ENCODE results near the gene EPHB1.
"Not testable (repeated sequence)": the region's sequence is repeated elsewhere in the genome, so short reads cannot be mapped to it uniquely, and the experiment has no call there.

EPHB1 gene

DNA sequence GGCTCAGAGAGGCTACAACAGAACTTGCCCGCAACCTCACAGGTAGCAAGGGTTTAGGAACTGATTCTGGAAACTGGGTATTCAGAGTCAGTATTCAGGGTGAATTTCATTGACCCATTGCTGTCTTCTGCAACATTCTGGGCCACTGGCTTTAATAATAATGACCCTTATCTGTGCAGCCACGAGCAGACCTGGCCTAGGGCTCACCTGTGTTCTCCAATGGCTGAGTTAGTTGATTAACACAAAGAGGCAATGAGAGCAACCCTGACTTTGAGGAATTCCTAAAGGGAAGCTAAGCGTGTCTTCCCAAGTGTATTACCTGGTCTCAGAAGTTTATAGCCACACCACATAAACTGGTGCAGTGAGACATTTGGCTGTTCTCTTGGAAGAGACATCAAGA lies 289.9 kb downstream of the EPHB1 start:
- no peak for DNase-seq (ENCODE audit: low read depth)

DNA sequence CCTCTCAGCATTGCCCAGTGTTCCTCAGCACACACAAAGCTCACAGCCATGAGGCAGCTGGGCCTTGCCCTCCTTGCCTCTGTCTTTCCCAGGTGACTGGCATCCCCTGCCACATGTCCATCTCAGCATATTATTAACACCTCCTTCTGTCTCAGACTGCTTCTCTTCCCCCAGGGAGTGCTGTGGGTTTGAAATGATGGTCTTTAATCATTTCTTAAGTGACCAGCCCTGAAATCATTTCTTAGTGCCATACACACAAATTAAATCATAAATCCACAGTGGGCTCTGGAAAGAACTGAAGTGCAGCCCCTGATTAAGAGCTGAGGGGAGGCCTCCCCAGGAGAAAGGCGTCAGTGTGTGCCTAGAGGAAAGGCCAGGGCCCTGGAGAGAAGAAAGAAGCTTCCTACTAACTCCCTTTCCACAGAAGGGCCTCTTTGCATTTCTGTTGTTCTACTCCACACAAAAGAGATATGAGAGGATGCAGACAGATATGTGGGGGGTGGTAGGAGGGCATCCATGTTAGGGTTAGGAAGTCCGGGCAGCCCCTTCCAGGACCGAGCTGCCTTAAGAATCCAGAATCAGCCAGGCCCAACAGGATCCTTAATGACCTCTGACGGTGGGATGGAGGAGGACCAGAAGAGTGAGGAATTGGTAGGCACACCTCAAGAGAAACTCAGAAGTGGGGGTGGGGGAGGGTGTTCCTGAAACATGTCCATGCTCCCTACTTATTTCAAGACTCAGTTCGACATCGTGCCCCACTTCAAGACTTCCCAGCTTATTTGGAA lies 290.8 kb downstream of the EPHB1 start:
- no peak for DNase-seq (ENCODE audit: low read depth)

DNA sequence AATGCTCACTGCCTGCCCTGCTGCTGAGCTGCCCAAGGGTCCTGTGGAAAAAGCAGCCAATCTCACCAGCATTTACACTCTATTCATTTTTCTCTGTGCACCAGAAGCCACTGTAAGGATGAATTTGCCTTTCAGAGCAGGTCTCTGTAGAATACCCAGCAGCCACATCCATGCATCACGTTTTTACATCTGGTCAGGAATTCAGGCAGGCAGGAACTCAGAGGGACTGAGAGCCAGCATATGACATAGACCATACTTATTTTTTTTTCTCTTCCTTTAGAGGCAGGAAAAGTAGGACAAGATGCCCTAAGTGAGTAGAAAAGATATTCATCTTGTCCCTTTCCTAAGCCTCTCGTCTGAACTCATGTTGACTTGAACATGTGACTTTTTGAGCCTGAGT lies 292.7 kb downstream of the EPHB1 start:
- DNase-seq (ENCODE audit: low read depth) = no peak

DNA sequence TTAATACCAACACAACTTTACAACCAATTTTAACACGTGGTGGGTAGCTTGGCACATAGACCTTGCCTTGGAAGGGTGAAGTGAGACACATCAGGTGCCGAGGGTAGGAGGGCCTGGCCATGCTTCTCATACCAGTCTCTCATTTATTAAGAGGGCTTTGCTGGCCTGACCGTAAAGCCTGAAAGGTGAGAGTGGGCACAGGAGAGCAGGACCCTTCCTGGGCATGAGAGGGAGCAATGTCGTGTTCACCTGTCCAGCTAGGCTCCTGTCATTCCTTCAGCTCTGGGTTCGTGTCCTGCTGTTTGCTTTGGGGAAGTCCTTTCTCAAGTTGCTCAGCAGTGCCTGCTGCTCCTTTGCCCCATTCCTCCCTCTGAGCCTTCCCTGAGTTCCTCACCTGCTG lies 294.4 kb downstream of the EPHB1 start:
- DNase-seq (ENCODE audit: low read depth) = no peak

DNA sequence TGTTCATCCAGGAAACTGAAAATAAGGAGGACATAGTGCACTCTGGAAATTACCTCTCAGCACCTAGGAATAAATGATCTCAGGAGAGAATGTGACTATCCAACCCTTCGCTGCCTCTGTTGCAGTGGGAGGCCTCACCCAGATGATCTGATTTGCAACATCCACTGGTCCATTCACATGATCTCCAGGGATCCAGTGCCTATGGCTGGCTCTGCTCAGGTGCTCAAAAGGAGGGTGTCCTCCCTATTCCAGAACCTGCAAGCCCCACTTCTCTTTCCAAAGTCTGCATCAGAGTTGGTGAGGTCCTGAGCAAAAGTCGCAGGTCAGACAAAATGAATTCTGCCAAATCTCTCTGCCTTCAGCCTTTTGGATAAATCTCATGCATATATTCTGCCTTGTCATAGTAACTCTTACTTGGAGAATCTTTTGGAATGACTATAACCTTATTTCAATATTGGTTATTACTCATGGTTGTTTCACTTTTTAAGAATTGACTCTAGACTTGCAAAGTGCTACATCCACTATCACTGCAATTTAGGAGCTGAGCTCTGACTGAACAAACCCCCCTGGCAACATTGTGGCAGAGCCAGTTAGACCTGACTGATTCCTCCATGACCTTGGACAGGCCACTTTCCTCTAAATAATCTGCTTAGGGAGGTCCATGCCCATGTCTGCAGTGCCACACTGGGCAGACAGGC lies 295.1 kb downstream of the EPHB1 start:
- no peak for DNase-seq (ENCODE audit: low read depth)

DNA sequence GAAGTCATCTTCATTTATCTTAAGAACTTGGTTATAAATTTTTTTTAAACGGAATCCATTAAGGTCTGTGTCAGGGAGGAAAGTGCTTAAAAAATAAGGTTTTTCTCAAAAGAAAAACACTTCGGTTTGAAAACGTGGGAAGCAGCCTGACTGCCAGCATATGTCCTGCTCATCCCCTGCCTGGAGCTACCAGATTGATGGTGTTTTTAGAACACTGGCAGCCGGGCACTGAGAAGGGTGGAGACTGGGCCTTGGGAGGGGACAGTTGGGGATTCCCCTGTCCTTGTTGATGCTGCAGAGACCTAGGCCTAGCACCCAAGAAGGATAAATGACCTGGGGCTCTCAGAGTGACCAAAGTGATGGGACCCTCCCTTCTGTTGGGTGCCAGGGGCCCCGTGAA lies 296.9 kb downstream of the EPHB1 start:
- no peak for DNase-seq (ENCODE audit: low read depth)

DNA sequence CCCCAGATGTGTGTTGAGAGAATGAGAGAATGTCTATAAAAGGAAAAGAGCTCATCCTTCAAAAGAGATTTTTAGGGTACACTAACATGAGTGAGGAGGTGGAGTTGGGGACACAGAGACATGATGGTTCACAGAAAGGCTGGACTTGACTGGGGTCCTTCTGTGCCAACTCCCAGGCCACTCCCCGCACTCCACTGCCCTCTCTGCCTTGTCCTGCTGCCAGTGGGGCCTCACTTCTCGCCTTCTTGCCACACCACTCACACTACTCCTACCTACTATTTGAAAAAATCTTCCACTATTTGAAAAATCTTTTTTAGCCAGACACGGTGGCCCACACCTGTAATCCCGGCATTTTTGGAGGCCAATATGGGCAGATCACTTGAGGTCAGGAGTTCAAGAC lies 298.1 kb downstream of the EPHB1 start:
- DNase-seq (ENCODE audit: low read depth) = no peak

DNA sequence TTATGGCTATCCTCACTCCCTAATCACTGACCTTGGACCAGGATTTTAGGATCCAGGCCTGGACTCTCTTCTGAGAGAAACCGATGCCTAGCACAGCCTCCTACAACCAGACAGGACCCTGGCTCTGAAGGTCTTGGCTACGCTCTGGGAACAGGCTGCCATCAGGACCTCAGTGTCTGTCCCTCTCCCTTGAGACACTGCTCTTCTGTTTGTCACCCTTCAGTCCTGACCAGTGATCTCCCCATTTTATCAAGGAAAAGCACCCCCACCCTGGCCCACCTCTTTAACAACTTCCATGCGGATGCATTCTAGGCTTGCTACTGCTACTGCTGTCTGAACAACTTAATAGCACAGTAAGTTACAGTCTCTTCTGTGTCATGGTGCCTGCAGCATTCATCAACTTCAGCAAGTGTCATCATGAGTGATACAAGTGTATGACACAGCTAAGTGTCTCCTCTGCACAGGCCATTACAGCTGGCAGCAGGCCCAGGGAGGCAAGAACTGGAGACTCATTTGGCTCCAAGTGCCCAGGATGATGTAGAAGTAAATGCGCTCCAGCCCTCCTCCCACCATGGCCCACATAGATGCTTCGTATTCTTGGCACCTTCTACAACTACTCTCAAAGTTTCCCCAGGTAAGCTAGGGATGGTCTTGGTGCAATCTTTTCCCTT lies 302.4 kb downstream of the EPHB1 start:
- DNase-seq (ENCODE audit: low read depth) = no peak

DNA sequence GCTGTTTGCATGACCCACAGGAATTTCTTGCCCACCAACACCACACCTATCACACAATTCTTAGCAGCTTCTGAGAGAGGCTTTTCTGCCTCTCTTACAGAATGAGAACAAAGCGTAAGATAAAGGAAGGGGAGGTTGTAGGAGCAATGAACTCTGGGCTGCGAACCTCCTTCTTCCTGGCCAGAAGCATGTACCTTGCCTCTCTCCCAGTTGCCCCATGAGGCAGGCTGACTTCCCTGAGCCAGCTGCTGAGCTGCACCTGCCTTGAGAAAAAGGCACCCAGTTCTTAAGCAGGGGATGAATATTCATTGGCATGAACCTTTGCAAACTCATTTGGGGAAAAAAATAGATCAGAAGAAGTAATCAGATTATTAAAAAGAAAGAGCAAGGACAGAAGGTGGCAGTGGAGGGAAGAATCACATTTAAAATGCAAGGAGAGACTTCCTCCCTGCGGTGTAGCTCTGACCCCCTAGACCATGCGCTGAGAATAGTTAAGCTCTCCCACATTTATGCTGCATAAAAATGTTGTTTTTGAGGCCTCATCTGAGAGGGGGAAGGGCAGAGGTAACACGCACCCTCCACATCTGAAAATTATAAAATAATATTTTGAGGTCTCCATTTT lies 304.8 kb downstream of the EPHB1 start:
- DNase-seq (ENCODE audit: low read depth) = no peak

DNA sequence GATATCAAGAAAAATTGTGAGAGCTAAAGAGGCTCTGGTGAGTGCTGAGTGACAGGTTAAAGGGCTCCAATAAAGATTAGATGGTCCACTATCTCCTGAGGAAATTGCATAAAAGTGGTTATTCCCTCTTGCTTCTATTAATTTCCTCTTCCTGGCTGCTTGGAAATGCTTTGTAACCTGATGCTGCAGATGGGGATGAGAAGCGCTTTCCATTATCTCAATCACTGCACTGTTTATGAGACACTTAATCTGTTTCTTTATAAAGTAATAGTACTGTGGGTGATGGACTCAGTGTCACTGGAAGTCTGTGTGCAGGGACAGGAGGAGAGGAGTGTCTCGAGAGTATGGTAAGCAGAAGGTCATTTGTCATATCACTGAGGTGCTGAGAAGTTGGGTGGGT lies 305.3 kb downstream of the EPHB1 start:
- no peak for DNase-seq (ENCODE audit: low read depth)

DNA sequence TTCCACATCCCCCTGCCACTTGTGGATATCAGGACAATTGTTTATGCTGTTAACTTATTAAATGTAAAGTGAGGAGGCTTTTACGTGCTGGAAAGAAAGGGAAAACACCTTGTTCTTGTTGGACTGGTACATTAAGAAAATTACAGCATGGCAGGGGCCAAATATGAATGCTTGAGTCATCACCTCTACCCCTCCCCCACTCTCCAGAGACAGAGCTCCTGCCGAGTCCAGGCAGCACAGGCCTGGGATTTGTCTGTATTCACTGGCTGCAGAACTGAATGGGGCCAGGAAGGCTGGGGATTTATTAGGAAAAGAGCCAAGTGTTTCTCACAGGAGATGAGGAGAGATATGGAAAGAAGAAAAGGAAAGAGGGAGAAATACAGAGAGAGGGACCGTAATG lies 308.9 kb downstream of the EPHB1 start:
- DNase-seq (ENCODE audit: low read depth) = no peak

DNA sequence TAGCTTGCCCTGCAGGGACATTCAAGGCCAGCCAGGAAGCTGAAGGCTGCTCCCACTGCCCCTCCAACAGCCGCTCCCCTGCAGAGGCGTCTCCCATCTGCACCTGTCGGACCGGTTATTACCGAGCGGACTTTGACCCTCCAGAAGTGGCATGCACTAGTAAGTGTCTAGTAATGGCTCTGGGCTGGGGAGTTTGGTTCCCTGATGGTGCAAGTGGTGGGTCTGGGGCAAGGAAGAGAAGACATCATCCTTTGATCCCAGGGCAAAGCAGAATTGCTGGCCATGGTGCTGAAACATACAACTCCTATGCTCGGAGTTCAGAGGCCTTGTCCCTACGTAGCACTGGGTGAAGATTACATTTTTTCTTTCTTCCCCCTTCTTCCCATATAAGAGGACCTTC lies 311.4 kb downstream of the EPHB1 start:
- no peak for DNase-seq (ENCODE audit: low read depth)

DNA sequence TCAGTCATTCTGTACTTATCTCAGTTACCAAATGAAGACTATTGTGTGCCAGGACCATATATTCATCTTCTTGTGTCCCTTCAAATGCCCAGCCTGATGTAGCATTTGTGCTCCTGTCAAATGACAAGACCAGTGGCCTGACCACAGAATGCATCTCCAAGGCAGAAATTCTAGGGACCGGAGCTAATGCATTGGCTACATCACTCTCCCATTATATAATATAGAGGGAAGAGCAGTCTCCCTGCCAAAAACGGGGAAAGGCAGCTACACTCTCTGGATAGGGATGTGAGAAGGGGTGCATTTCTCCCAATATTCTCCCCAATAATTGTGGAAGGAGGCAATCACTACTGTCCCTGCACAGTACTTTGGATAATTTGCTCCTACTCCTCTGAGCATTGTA lies 312.0 kb downstream of the EPHB1 start:
- no peak for DNase-seq (ENCODE audit: low read depth)

DNA sequence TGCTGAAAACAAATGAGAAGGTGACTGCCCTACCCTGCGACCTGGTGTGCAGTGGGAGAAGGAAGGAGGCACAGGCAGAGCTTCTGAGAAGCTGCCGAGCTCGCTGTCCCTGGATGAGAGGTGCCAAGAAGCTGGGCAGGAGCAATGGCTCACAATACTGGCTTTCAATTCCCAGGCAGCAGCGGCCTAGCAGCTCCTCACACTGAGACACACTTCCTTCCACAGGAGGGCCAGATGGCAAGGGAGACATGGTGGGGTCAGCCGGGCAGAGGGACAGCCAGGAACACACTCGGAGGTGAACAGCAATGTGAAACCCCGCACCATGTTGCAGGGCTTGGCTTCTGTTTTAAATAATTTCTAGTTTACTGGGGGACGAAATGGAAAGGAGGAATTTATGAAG lies 314.6 kb downstream of the EPHB1 start:
- no peak for DNase-seq (ENCODE audit: low read depth)

DNA sequence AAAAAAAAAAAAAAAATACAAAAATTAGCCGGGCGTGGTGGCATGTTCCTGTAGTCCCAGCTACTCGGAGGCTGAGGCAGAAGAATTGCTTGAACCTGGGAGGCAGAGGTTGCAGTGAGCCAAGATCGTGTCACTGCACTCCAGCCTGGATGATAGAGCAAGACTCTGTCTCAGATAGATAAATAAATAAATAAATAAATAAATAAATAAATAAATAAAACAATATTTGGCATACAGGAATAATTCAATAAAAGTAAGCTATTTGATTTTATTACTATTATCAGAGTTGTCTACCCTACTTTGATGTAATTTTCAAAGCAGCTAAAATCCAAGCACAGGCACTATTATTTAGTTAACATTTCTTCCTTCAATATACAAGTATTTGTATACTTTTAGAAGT lies 319.5 kb downstream of the EPHB1 start:
- not testable (repeated sequence) for DNase-seq (ENCODE audit: low read depth)

DNA sequence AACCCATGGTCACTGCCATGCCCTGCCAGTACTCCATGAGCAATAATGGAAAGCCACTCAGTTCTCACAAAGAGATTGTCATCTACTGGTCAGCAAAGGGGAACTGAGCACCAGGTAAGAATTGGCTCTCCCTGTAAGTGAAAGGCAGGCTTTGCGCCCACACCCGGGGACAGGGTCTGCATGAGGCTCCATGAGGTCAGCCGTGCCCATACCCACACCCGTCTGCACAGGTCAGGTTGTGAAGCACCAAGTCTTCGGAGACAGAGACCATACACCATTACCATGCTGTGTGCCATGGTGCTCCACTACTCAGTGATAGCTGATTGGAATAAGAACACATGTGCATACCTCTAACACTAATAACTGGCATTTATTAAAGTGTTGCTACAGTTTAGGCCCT lies 322.9 kb downstream of the EPHB1 start:
- DNase-seq (ENCODE audit: low read depth) = no peak

DNA sequence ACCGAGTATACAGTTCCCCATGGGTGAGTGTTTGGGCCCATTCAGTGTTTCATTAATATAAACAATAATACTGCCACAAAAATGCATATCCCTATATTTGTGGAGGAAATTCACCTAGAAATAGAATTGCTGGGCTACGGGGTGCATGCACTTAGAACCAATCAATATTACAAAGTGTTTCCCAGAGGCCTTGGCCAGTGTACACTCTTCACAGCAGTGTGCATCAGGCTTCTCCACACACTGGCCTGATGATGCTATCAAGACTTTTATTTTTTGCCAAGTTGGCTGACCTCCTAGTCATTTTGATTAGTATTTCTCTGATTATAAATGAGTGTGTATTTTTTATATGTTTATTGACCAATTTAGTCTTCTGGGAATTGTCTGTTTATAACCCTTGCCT lies 323.7 kb downstream of the EPHB1 start:
- no peak for DNase-seq (ENCODE audit: low read depth)

DNA sequence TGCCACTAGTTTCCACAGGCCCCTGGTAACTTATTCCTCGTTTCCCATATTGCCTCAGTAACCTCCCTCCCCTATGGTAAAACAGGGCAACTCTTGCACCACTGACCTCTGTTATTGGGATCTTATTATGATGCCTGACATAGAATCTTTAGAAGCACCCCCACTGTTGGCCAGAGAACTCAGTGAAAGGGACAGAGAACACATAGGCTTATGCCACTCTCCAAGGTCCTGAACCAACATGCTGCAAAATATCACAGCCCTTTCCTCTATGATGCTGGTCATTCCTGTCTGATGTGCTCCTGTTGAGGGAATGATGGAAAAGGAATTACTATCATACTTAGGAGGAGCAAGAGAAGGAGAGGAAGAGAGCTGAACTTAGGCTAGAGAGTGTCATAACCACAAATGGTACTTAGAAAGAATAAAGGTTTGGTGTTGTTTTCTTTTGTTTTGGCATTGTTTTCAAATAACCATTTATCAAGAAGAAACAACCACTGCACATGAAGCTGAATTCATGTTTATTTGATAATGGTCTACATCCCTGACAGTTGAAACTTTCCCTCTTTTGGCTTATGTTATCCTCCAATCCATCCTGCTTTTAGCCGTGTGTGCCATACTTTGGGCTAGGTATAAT lies 330.2 kb downstream of the EPHB1 start:
- DNase-seq (ENCODE audit: low read depth) = no peak

DNA sequence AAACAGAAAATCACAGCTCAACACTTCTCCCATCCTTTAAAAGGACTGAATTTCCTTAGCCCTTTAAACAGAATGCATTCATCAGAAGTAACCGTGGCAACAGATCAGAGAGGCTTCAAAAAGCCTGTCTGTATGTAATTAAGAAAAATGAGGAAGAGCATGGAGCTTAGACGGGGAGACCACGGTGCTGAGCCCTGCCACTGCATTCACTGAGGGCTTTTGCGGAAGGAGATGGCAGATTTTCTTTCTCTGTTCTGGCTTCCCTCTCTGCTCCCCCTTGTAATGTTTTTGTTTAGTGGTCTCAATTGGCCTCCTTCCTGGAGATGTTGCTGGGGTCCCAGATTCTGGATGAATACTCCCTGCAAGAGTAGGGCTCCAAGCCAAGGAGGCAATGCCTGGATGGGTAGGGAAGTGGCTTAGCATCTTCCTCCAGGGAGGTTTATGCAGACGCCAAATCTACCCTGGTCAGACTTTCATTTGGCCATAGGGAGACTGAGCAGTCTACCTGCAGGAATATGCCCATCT lies 332.9 kb downstream of the EPHB1 start:
- DNase-seq (ENCODE audit: low read depth) = no peak

DNA sequence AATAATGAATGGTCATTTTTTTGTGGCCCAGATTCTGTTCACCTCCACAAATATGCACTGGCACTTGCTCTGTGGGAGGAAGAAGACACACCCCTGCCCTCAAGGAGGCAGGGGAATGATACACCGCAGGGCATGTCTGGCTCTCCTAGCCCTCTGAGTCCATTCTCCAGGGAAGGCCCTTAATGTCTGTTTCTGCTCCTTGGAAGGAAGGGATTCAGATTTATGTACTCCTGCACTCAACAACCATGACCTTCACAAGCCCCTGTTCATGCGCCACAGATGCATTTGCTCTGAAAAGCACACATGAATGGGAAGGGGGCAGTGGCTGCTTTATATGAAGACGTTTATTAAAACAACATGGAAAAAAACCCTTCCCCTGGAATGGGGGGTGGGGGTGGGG lies 333.8 kb downstream of the EPHB1 start:
- DNase-seq (ENCODE audit: low read depth) = no peak

DNA sequence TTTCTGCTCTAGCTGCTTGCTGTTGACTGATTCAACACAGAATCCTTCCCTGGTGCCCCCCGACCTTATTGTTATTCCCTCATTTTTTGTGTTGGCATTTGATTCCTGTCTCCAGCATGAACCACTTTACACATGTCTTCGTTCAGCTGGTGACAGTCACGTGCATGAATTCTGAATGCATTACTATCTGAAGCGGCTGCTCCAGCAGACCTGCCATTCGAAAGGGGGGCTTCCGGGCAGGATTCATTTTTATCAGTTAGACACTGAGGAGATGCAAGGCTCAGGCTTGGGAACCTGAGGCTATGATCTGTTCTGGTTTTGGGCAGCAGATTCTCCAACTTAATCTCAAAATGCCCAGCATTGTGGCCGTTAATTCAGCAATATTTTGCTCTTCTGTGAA lies 336.2 kb downstream of the EPHB1 start:
- DNase-seq (ENCODE audit: low read depth) = no peak
